Measurements from ENCODE around the gene BBS1. TPM values are rescaled to one million over a fixed set of nuclear protein-coding genes. Genes with fewer than 3 reads are reported as not detected.
"Not testable (repeated sequence)": the region's sequence is repeated elsewhere in the genome, so short reads cannot be mapped to it uniquely, and the experiment has no call there.

The BBS1 gene
- total RNA-seq, 2 experiments from 2014 or later, result 11.1 to 13.2 TPM

DNA sequence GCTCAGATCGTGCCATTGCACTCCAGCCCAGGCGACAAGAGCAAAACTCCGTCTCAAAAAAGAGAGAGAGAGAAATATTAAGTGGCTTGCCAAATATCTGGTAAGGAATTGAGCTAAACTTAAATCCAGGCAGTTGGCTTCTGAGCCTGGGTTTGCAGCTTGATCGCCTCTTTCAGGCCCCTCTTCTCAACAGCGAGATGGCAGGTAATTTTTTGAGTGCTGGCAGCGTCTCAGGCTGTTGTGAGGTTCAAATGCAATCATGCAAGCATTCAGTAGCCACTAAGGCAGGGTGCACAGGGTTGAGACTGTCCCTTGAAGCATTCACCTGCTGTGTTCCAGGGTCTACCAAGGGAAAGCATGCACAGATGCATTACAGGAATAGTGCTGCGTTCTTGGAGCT is 58.6 kb downstream of the BBS1 start:
- no peaks in the 10 kb centered on the region for H3K9me3 Mint-ChIP-seq
- ChIA-PET CTCF (interaction anchor here (1.4 to 2.1 kb wide), 4 partner anchors 10 to 109 kb away, joined by 3 to 13 read pairs (median 8); partner anchors contain the start of genes CCDC87, CCS and RBM4B), POLR2A (interaction anchor here (1.0 to 1.5 kb wide), 3 partner anchors 47 to 89 kb away, joined by 4 to 5 read pairs (median 5); partner anchors contain the start of genes DPP3, RBM14 and RBM4)
- no peak overlapping the region for H3K4me3 Mint-ChIP-seq
- intact Hi-C loops (cut with micrococcal nuclease), result no loop called here
- H3K4me1 Mint-ChIP-seq (ENCODE audit: low read depth), result peaks cover 6% of the 10 kb centered on the region
- no peak overlapping the region for H3K27ac Mint-ChIP-seq
- H3K27me3 Mint-ChIP-seq, result no peaks in the 10 kb centered on the region
- H3K36me3 Mint-ChIP-seq, result no peaks in the 10 kb centered on the region
- no peak for DNase-seq

- H3K36me3 Mint-ChIP-seq, result no peaks in the 10 kb centered on the region
- H3K27me3 Mint-ChIP-seq, result no peaks in the 10 kb centered on the region
- H3K27ac Mint-ChIP-seq, result no peak overlapping the region
- POLR2A ChIA-PET, result interaction anchor here (0.6 kb wide), 1 partner anchor 684 kb away, joined by 4 read pairs; no protein-coding TSS in a partner anchor
- intact Hi-C loops (cut with micrococcal nuclease), result no loop called here
- no peaks in the 10 kb centered on the region for H3K9me3 Mint-ChIP-seq
- no peak for DNase-seq
- CTCF ChIA-PET, result interaction anchor here (0.7 to 2.0 kb wide), 3 partner anchors 8 to 22 kb away, joined by 3 to 8 read pairs (median 3); no protein-coding TSS in a partner anchor
- no peak overlapping the region for H3K4me3 Mint-ChIP-seq
- peaks cover 6% of the 10 kb centered on the region for H3K4me1 Mint-ChIP-seq (ENCODE audit: low read depth)
Observed at GRCh38 chr11:66570079-66570849, 59.8 kb downstream of the BBS1 start.

DNA sequence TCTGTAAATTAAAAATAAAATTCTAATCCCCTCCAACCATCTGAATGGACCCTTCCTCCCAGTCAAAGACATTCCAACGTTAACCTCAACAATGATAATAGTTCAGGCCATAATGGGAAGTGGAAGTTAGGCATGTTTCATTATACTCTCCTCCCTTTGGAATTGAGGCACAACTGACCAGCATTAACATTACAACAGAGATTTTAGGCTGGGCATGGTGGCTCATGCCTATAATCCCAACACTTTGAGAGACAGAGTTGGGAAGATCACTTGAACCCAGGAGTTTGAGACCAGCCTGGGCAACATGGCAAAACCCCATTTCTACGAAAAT is 60.4 kb downstream of the BBS1 start:
- ChIA-PET POLR2A (no interaction called here), CTCF (no interaction called here)
- intact Hi-C loops (cut with micrococcal nuclease), result no loop called here
- DNase-seq, result no peak
- H3K9me3 Mint-ChIP-seq, result no peaks in the 10 kb centered on the region
- H3K4me1 Mint-ChIP-seq (ENCODE audit: low read depth), result peaks cover 6% of the 10 kb centered on the region
- H3K27ac Mint-ChIP-seq, result no peak overlapping the region
- H3K4me3 Mint-ChIP-seq, result no peak overlapping the region
- H3K36me3 Mint-ChIP-seq, result no peaks in the 10 kb centered on the region
- H3K27me3 Mint-ChIP-seq, result no peaks in the 10 kb centered on the region

DNA sequence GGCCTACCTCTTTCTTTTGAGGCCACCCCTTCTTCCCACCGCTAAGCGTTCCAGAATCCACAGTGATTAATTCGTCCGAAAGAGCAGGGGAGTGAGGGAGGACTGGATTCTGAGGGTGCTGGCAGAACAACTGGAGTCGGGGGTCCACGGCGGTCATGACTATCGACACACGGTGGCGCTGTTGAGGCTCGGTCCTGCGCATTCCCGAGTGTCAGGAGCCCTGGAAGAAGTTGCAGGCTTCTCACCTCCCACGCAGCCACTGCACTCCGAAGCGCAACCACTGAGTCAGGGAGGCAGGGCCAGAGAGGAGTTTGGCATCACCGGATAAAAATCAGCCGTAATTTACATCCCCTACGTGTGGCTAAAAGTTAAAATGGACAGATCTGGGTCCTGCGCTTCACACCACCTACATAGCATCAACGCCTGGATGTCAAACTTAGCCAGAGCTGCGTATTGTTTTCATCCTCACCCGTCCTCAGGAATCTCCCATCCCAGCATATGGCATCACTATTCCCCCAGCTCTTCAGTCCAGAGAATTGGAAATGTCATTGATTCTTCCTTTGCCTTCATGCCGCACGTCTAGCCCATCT is 68.7 kb downstream of the BBS1 start:
- H3K4me3 Mint-ChIP-seq, result no peak overlapping the region
- H3K27me3 Mint-ChIP-seq, result no peaks in the 10 kb centered on the region
- intact Hi-C loops (cut with micrococcal nuclease), result loop anchor here (1.0 kb wide), 1 partner anchor 99 kb away; no protein-coding TSS in a partner anchor
- peaks cover 1% of the 10 kb centered on the region for H3K36me3 Mint-ChIP-seq
- DNase-seq, result peak; percentile 90
- H3K4me1 Mint-ChIP-seq (ENCODE audit: low read depth), result peaks cover 19% of the 10 kb centered on the region
- ChIA-PET CTCF (interaction anchor here (0.6 to 6.2 kb wide), 19 partner anchors 10 to 161 kb away, joined by 3 to 141 read pairs (median 4); partner anchors contain the start of genes CCDC87, CCS, CTSF and MRPL11), POLR2A (interaction anchor here (0.5 to 1.5 kb wide), 3 partner anchors 38 to 100 kb away, joined by 3 to 10 read pairs (median 3); partner anchors contain the start of gene RBM14)
- H3K27ac Mint-ChIP-seq, result peak overlapping the region; percentile 40
- H3K9me3 Mint-ChIP-seq, result peaks cover 10% of the 10 kb centered on the region

GRCh38 chr11:66580803-66581202 is 70.4 kb downstream of the BBS1 start:
- H3K4me3 Mint-ChIP-seq, result no peak overlapping the region
- intact Hi-C loops (cut with micrococcal nuclease), result no loop called here
- H3K9me3 Mint-ChIP-seq, result peaks cover 10% of the 10 kb centered on the region
- peaks cover 1% of the 10 kb centered on the region for H3K36me3 Mint-ChIP-seq
- H3K4me1 Mint-ChIP-seq (ENCODE audit: low read depth), result peaks cover 19% of the 10 kb centered on the region
- H3K27ac Mint-ChIP-seq, result no peak overlapping the region
- peak; percentile 48 for DNase-seq
- POLR2A ChIA-PET, result interaction anchor here (1.1 kb wide), 1 partner anchor 36 kb away, joined by 4 read pairs; the partner anchor contains the start of gene RBM14
- no peaks in the 10 kb centered on the region for H3K27me3 Mint-ChIP-seq
- CTCF ChIA-PET, result interaction anchor here (1.0 to 6.2 kb wide), 5 partner anchors 12 to 194 kb away, joined by 3 to 141 read pairs (median 9); partner anchors contain the start of genes CCDC87, CCS, MRPL11 and RBM4B

DNA sequence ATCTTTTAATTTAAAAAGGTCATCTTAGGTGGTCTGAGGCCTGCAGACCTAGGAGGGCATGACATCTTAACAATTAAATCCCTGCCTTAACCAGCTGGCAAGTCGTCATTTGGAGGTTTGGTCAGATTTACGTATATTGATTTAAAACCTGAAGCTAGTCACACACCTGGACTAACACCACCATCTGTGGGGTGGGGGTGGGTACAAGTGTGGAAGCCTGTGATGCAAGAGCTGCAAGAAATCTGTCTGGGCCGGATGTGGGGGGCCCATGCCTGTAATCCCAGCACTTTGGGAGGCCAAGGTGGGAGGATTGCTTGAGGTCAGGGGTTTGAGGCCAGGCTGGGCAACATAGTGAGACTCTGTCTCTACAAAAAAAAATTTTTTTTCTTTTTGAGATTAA is 70.8 kb downstream of the BBS1 start:
- intact Hi-C loops (cut with micrococcal nuclease), result no loop called here
- Mint-ChIP-seq H3K36me3 (peaks cover 1% of the 10 kb centered on the region), H3K27ac (no peak overlapping the region), H3K27me3 (no peaks in the 10 kb centered on the region), H3K4me3 (no peak overlapping the region), H3K9me3 (peaks cover 10% of the 10 kb centered on the region), H3K4me1 (ENCODE audit: low read depth) (peaks cover 19% of the 10 kb centered on the region)
- CTCF ChIA-PET, result interaction anchor here (1.0 to 6.2 kb wide), 5 partner anchors 11 to 195 kb away, joined by 3 to 141 read pairs (median 9); partner anchors contain the start of genes CCDC87, CCS, MRPL11 and RBM4B
- POLR2A ChIA-PET, result interaction anchor here (1.1 kb wide), 1 partner anchor 35 kb away, joined by 4 read pairs; the partner anchor contains the start of gene RBM14
- no peak for DNase-seq

- POLR2A ChIA-PET; H3K4me3 Mint-ChIP-seq; intact Hi-C loops (cut with micrococcal nuclease); H3K27me3 Mint-ChIP-seq; H3K36me3 Mint-ChIP-seq; DNase-seq; H3K27ac Mint-ChIP-seq: not testable (repeated sequence)
- Mint-ChIP-seq H3K4me1 (ENCODE audit: low read depth) (peaks cover 19% of the 10 kb centered on the region), H3K9me3 (peaks cover 10% of the 10 kb centered on the region)
- CTCF ChIA-PET, result interaction anchor here (0.6 kb wide), 1 partner anchor 49 kb away, joined by 3 read pairs; no protein-coding TSS in a partner anchor
Observed at GRCh38 chr11:66582565-66583147, 72.2 kb downstream of the BBS1 start.

Other genes with a start within 250 kb of the BBS1 start
- gene RAB1B, start 242.0 kb upstream of the BBS1 start, total RNA-seq, result 100 to 1,000 TPM; 118 to 124 TPM
- gene CNIH2, start 232.5 kb upstream of the BBS1 start, total RNA-seq, result 1 to 10 TPM in 1 of 2 experiments, under 1 TPM in 1; 0.39 to 1.5 TPM
- gene YIF1A, start 221.5 kb upstream of the BBS1 start, total RNA-seq, result 10 to 100 TPM; 63.1 to 65.8 TPM
- gene TMEM151A, start 218.7 kb upstream of the BBS1 start, total RNA-seq, result not detected
- gene CD248, start 193.6 kb upstream of the BBS1 start, total RNA-seq, result not detected
- gene RIN1, start 174.2 kb upstream of the BBS1 start, total RNA-seq, result 1 to 10 TPM; 1.0 to 1.6 TPM
- gene BRMS1, start 165.5 kb upstream of the BBS1 start, total RNA-seq, result 10 to 100 TPM; 29.3 to 31.2 TPM
- gene B4GAT1, start 163.0 kb upstream of the BBS1 start, total RNA-seq, result 1 to 10 TPM; 8.2 to 8.3 TPM
- gene SLC29A2, start 138.9 kb upstream of the BBS1 start, total RNA-seq, result 10 to 100 TPM; 10.3 to 10.6 TPM
- gene NPAS4, start 89.6 kb upstream of the BBS1 start, total RNA-seq, result not detected
- 100 to 1,000 TPM; 104 to 106 TPM for gene MRPL11, start 71.8 kb upstream of the BBS1 start, total RNA-seq
- 1 to 10 TPM; 7.0 to 8.5 TPM for gene PELI3, start 43.7 kb upstream of the BBS1 start, total RNA-seq
- gene DPP3, start 30.2 kb upstream of the BBS1 start, total RNA-seq, result 10 to 100 TPM; 76.1 to 89.7 TPM
- gene ZDHHC24, start 35.4 kb downstream of the BBS1 start, total RNA-seq, result 10 to 100 TPM; 13.5 to 14.9 TPM
- gene ACTN3, start 36.3 kb downstream of the BBS1 start, total RNA-seq, result under 1 TPM; 0.15 to 0.24 TPM
- 1 to 10 TPM; 1.4 to 1.5 TPM for gene CTSF, start 58.0 kb downstream of the BBS1 start, total RNA-seq
- gene CCDC87, start 82.4 kb downstream of the BBS1 start, total RNA-seq, result under 1 TPM; 0.12 to 0.24 TPM
- 10 to 100 TPM; 24.2 to 26.9 TPM for gene CCS, start 82.5 kb downstream of the BBS1 start, total RNA-seq
- 100 to 1,000 TPM; 114 to 121 TPM for gene RBM14, start 106.0 kb downstream of the BBS1 start, total RNA-seq
- 10 to 100 TPM; 87.0 to 94.0 TPM for gene RBM4, start 128.1 kb downstream of the BBS1 start, total RNA-seq
- gene RBM4B, start 167.3 kb downstream of the BBS1 start, total RNA-seq, result 10 to 100 TPM; 10.9 to 11.7 TPM
- gene SPTBN2, start 218.6 kb downstream of the BBS1 start, total RNA-seq, result 1 to 10 TPM; 1.3 to 1.5 TPM

All from activated CD4-positive, alpha-beta memory T cell treated with anti-CD3 and anti-CD28 coated beads for 36 hours (primary cell).